GM19324 (cell line): ENCODE measurements around the gene CNNM2.
"Not testable (repeated sequence)": the region's sequence is repeated elsewhere in the genome, so short reads cannot be mapped to it uniquely, and the experiment has no call there.

Experiments
- ATAC-seq: cut with Tn5 transposase; IDR thresholded peaks from one replicate; pipeline ENCODE4 v1.9.1; 2021; ENCODE audit warnings: mild to moderate bottlenecking, moderate library complexity; ENCODE audit not compliant: unreplicated experiment, low FRiP score

Gene CNNM2

GRCh38 chr10:103130180-103130579 is 212.1 kb downstream of the CNNM2 start:
- ATAC-seq: not testable (repeated sequence)

DNA sequence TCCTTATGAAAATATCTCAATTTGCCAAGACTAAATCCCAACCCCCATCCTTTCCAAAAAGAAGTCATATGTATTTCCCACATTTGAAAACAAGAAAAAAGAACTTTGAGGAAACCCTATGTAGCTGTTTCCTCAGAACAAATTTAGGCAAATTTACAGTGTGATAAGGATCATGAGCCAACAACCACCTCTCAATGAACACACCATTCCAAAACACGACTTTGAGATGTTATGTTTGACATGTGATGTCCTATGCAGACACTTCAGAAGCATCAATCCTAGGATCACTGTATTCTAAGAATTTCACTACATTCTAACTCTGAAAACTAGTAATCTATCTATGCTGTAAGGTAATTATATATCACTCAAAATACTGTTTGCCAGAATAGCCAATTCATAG is 212.8 kb downstream of the CNNM2 start:
- ATAC-seq: no peak

DNA sequence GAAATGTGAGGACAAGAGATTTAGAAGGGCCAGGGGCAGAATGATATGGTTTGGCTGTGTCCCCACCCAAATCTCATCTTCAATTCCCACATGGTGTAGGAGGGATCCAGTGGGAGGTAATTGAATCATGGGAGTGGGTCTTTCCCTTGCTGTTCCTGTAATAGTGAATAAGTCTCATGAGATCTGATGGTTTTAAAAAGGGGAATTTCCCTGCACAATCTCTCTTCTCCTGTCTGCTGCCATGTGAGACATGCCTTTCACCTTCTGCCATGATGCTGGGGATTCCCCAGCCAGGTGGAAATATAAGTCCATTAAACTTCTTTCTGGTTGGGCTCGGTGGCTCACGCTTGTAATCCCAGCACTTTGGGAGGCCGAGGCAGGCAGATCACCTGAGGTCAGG is 217.1 kb downstream of the CNNM2 start:
- not testable (repeated sequence) for ATAC-seq

DNA sequence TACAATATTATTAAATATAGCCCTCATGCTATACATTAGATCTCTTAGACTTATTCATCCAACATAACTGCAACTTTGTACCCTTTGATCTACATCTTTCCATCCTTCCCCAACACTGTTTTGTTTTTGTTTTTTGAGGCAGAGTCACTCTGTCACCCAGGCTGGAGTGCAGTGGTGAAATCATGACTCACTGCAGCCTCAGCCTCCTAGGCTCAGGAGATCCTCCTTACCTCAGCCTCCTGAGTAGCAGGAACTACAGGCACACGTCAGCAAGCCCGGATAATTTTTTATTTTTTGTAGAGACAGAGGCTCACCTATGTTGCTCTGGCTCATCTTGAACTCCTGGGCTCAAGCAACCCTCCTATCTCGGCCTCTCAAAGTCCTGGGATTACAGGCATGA is 221.7 kb downstream of the CNNM2 start:
- no peak for ATAC-seq
